Right kidney (tissue), 1 donor: ENCODE results near the gene C4B.

Experiments
- DNase-seq: peaks from one replicate; pipeline ENCODE4 v3.0.0-alpha.2; 2016

Gene C4B

GRCh38 chr6:32082935-32083334 lies 68.3 kb downstream of the C4B start:
- DNase-seq, result no peak

GRCh38 chr6:32083812-32084768 lies 69.5 kb downstream of the C4B start:
- no peak for DNase-seq

DNA sequence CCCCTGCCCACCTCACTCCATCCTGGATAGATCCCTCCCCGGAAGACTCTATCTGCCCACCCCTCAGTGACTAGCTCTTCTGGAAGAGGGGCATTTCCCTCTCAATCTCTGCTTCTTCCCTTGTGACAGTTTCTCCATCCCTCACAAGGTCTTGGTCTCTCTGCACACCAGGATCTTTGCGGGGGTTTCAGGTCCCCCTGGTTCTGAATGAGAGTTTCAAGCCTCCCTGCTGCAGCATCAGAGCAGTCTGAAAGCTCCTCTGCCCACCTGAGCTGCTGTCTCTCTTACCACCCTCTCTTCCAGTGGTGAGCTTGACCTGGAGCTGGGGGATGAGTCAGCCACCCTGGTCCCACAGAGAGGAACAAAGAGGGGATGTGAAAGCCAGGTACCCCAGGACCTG lies 70.2 kb downstream of the C4B start:
- DNase-seq, result no peak
